Embryonic facial prominence (tissue), 1 donor: Measurements from ENCODE around the gene COTL1.
"Not testable (repeated sequence)": the region's sequence is repeated elsewhere in the genome, so short reads cannot be mapped to it uniquely, and the experiment has no call there.

Source experiments
- DNase-seq: peaks from one replicate; pipeline ENCODE4 v3.0.0-alpha.2; 2016; ENCODE audit errors: extremely low spot score

Gene COTL1

GRCh38 chr16:84643180-84643583, 25.3 kb upstream of the COTL1 start:
- no peak for DNase-seq

GRCh38 chr16:84641643-84642358, 23.9 kb upstream of the COTL1 start:
- DNase-seq, result no peak

- no peak for DNase-seq
These were observed 22.3 kb upstream of the COTL1 start for GRCh38 chr16:84640145-84640544.

GRCh38 chr16:84638231-84638806, 20.4 kb upstream of the COTL1 start:
- no peak for DNase-seq

GRCh38 chr16:84637709-84638108, 19.8 kb upstream of the COTL1 start:
- no peak for DNase-seq

- DNase-seq, result no peak
These were observed 17.8 kb upstream of the COTL1 start for GRCh38 chr16:84635702-84636101.

- no peak for DNase-seq
These were observed 15.7 kb upstream of the COTL1 start for GRCh38 chr16:84633622-84634021.

GRCh38 chr16:84632862-84633261, 15.0 kb upstream of the COTL1 start:
- DNase-seq, result not testable (repeated sequence)

GRCh38 chr16:84631886-84632285, 14.0 kb upstream of the COTL1 start:
- no peak for DNase-seq

- no peak for DNase-seq
These were observed 13.2 kb upstream of the COTL1 start for GRCh38 chr16:84631153-84631466.

GRCh38 chr16:84630446-84631152, 12.7 kb upstream of the COTL1 start:
- DNase-seq, result no peak

- no peak for DNase-seq
These were observed 12.1 kb upstream of the COTL1 start for GRCh38 chr16:84630009-84630408.

- DNase-seq, result no peak
These were observed 11.7 kb upstream of the COTL1 start for GRCh38 chr16:84629580-84629979.

- no peak for DNase-seq
These were observed 10.4 kb upstream of the COTL1 start for GRCh38 chr16:84628226-84628731.

- no peak for DNase-seq
These were observed 7.7 kb upstream of the COTL1 start for GRCh38 chr16:84625556-84625955.

- not testable (repeated sequence) for DNase-seq
These were observed 3.0 kb upstream of the COTL1 start for GRCh38 chr16:84620913-84621312.

- no peak for DNase-seq
These were observed 943 bp upstream of the COTL1 start for GRCh38 chr16:84618581-84619460.

- no peak for DNase-seq
These were observed 662 bp downstream of the COTL1 start for GRCh38 chr16:84617041-84617790.

GRCh38 chr16:84616515-84616914, 1.4 kb downstream of the COTL1 start:
- no peak for DNase-seq

- DNase-seq, result no peak
These were observed 2.7 kb downstream of the COTL1 start for GRCh38 chr16:84614968-84615813.
